ENCODE results near the gene WWC1. TPM values are rescaled to one million over a fixed set of nuclear protein-coding genes. Genes with fewer than 3 reads are reported as not detected.

WWC1 gene
- total and polyA plus RNA-seq, 12 donors: 0.79 to 7.8 (median 1.2) TPM

GRCh38 chr5:168356592-168356991 is 65.1 kb downstream of the WWC1 start:
- TF ChIP-seq CTCF (IDR thresholded peaks at IDR 0.05): no peak
- ATAC-seq (no peak), DNase-seq (no peak)
- 83 to 89% methylated on average over 4 of the region's 4 CpGs for WGBS, 2 donors
- intact Hi-C loops (cut with DNase I): no loop called here
- no peaks in the 10 kb centered on the region for H3K4me1 ChIP-seq
- H3K36me3 ChIP-seq: no peaks in the 10 kb centered on the region
- peaks cover 0 to 12% (median 0%) of the 10 kb centered on the region in 7 donors for H3K27me3 ChIP-seq
- no peaks in the 10 kb centered on the region for H3K9me3 ChIP-seq
- no peak overlapping the region for H3K27ac ChIP-seq
- no peak overlapping the region for H3K4me3 ChIP-seq

- no peak for DNase-seq
- intact Hi-C loops (cut with DNase I): no loop called here
- H3K27ac ChIP-seq: no peak overlapping the region
- H3K4me3 ChIP-seq: no peak overlapping the region
- no peaks in the 10 kb centered on the region for H3K4me1 ChIP-seq
- 68 to 76% methylated on average over 3 of the region's 3 CpGs for WGBS, 2 donors
- ATAC-seq: no peak
- H3K36me3 ChIP-seq: no peaks in the 10 kb centered on the region
- no peak for TF ChIP-seq CTCF (IDR thresholded peaks at IDR 0.05)
- peaks cover 0 to 12% (median 0%) of the 10 kb centered on the region in 7 donors for H3K27me3 ChIP-seq
- no peaks in the 10 kb centered on the region for H3K9me3 ChIP-seq
These were observed 66.4 kb downstream of the WWC1 start for GRCh38 chr5:168357876-168358275.

- no peak overlapping the region for H3K4me3 ChIP-seq
- WGBS, 2 donors: 73 to 82% methylated on average over 2 of the region's 2 CpGs
- ATAC-seq (no peak), DNase-seq (no peak)
- H3K4me1 ChIP-seq: peaks cover 0 to 5% (median 0%) of the 10 kb centered on the region in 9 donors
- TF ChIP-seq CTCF (IDR thresholded peaks at IDR 0.05): no peak
- peaks cover 0 to 12% (median 0%) of the 10 kb centered on the region in 7 donors for H3K27me3 ChIP-seq
- no peaks in the 10 kb centered on the region for H3K9me3 ChIP-seq
- no peak overlapping the region for H3K27ac ChIP-seq
- H3K36me3 ChIP-seq: no peaks in the 10 kb centered on the region
- intact Hi-C loops (cut with DNase I): no loop called here
These were observed 68.5 kb downstream of the WWC1 start for GRCh38 chr5:168359820-168360460.

- TF ChIP-seq CTCF (IDR thresholded peaks at IDR 0.05): no peak
- Histone ChIP-seq H3K4me1 (peaks cover 0 to 11% (median 0%) of the 10 kb centered on the region in 9 donors), H3K36me3 (no peaks in the 10 kb centered on the region), H3K9me3 (no peaks in the 10 kb centered on the region), H3K27ac (no peak overlapping the region), H3K4me3 (no peak overlapping the region), H3K27me3 (peaks cover 0 to 12% (median 0%) of the 10 kb centered on the region in 7 donors)
- DNase-seq: no peak
- intact Hi-C loops (cut with DNase I): no loop called here
- WGBS, 2 donors: 80 to 86% methylated on average over 3 of the region's 3 CpGs
- ATAC-seq: no peak
These were observed 69.3 kb downstream of the WWC1 start for GRCh38 chr5:168360521-168361285.

Data from heart right ventricle (tissue), 16 donors.